ENCODE data around the gene LRRC27.

The LRRC27 gene

GRCh38 chr10:132387764-132388210 lies 55.8 kb downstream of the LRRC27 start:
- DNase-seq (ENCODE audit: extremely low read depth in 1 of 2, low read depth in 1 of 2): peak; percentile 30 to 77

GRCh38 chr10:132388891-132389432 lies 57.0 kb downstream of the LRRC27 start:
- no peak for DNase-seq (ENCODE audit: extremely low read depth in 1 of 2, low read depth in 1 of 2)

- DNase-seq (ENCODE audit: extremely low read depth in 1 of 2, low read depth in 1 of 2): no peak
Observed at GRCh38 chr10:132389433-132390169, 57.6 kb downstream of the LRRC27 start.

GRCh38 chr10:132390170-132390920 lies 58.4 kb downstream of the LRRC27 start:
- DNase-seq (ENCODE audit: extremely low read depth in 1 of 2, low read depth in 1 of 2): no peak

- DNase-seq (ENCODE audit: extremely low read depth in 1 of 2, low read depth in 1 of 2): no peak
Observed at GRCh38 chr10:132390921-132391675, 59.1 kb downstream of the LRRC27 start.

GRCh38 chr10:132391676-132392020 lies 59.7 kb downstream of the LRRC27 start:
- DNase-seq (ENCODE audit: extremely low read depth in 1 of 2, low read depth in 1 of 2): no peak

GRCh38 chr10:132392184-132392800 lies 60.3 kb downstream of the LRRC27 start:
- no peak for DNase-seq (ENCODE audit: extremely low read depth in 1 of 2, low read depth in 1 of 2)

- no peak for DNase-seq (ENCODE audit: extremely low read depth in 1 of 2, low read depth in 1 of 2)
Observed at GRCh38 chr10:132392811-132393694, 61.1 kb downstream of the LRRC27 start.

- no peak for DNase-seq (ENCODE audit: extremely low read depth in 1 of 2, low read depth in 1 of 2)
Observed at GRCh38 chr10:132393695-132394181, 61.7 kb downstream of the LRRC27 start.

GRCh38 chr10:132394201-132394811 lies 62.3 kb downstream of the LRRC27 start:
- DNase-seq (ENCODE audit: extremely low read depth in 1 of 2, low read depth in 1 of 2): no peak

GRCh38 chr10:132394936-132395703 lies 63.1 kb downstream of the LRRC27 start:
- DNase-seq (ENCODE audit: extremely low read depth in 1 of 2, low read depth in 1 of 2): no peak

- peak in 1 of 2 donors; percentile 18 for DNase-seq (ENCODE audit: extremely low read depth in 1 of 2, low read depth in 1 of 2)
Observed at GRCh38 chr10:132395704-132396493, 63.9 kb downstream of the LRRC27 start.

- DNase-seq (ENCODE audit: extremely low read depth in 1 of 2, low read depth in 1 of 2): peak; percentile 27 to 55
Observed at GRCh38 chr10:132396494-132397035, 64.6 kb downstream of the LRRC27 start.

GRCh38 chr10:132397036-132397541 lies 65.1 kb downstream of the LRRC27 start, which contains the start of gene PWWP2B:
Gene PWWP2B, plus strand, starts transcription at chr10:132397200. Its CDS starts 27 bp downstream, at chr10:132397227.
- peak in 1 of 2 donors; percentile 45 for DNase-seq (ENCODE audit: extremely low read depth in 1 of 2, low read depth in 1 of 2)

GRCh38 chr10:132397671-132398565 lies 65.9 kb downstream of the LRRC27 start:
- no peak for DNase-seq (ENCODE audit: extremely low read depth in 1 of 2, low read depth in 1 of 2)

GRCh38 chr10:132398566-132398991 lies 66.6 kb downstream of the LRRC27 start:
- no peak for DNase-seq (ENCODE audit: extremely low read depth in 1 of 2, low read depth in 1 of 2)
